ENCODE data around the gene TBC1D22A.

TBC1D22A gene

DNA sequence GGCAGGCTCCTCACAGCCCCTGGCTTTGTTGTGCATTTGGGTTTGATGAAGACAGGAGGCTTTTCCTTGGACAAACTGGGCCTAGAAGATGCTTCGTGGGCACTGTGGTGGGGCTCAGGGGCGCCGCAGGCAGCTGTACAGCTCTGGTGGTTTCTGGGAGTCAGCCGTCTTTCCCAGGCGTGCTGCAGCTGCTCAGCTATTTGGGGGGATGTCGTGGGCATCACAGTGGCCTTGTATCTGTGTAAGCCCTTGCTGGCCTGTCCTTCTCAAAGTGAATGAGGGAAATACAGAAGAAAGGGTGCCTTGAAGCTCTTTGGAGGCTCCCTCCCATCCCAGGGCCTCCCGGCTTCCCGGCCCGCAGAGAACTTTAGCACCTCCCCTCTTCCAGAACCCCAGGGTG is 89.5 kb downstream of the TBC1D22A start:
- H3K4me1 Mint-ChIP-seq, result peaks cover 29 to 41% of the 10 kb centered on the region in 2 donors
- no peak overlapping the region for H3K4me3 Mint-ChIP-seq
- no peak overlapping the region for H3K27ac Mint-ChIP-seq
- H3K9me3 Mint-ChIP-seq, result no peaks in the 10 kb centered on the region
- ATAC-seq (replicated peaks) (no peak), DNase-seq (no peak)
- no peaks in the 10 kb centered on the region for H3K27me3 Mint-ChIP-seq
- peaks cover 44 to 59% of the 10 kb centered on the region in 2 donors for H3K36me3 Mint-ChIP-seq

DNA sequence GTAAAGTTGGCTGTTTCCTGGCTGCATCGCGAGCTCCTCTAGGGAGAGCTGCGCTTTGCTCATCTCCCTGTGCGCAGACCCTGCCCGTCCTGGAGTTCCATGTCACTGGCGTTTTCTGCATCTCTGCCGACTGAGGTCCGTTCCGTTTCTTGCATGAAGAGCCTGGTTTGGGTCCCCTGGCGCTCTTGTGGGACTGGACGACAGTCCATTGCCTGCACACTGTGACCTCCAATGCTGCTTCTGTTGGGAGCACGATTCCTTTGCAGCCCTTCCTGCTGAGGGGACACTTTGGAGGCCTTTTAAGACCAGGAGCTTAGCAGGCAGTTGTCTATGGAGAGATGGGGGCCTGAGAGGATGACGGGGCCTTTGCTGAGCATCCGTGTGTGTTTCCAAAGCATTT is 90.3 kb downstream of the TBC1D22A start:
- no peak for ATAC-seq (replicated peaks)
- Mint-ChIP-seq H3K27ac (no peak overlapping the region), H3K27me3 (no peaks in the 10 kb centered on the region), H3K4me1 (peaks cover 27 to 33% of the 10 kb centered on the region in 2 donors), H3K36me3 (peaks cover 47 to 52% of the 10 kb centered on the region in 2 donors), H3K9me3 (no peaks in the 10 kb centered on the region), H3K4me3 (no peak overlapping the region)
- DNase-seq, result no peak

- no peaks in the 10 kb centered on the region for H3K9me3 Mint-ChIP-seq
- H3K27ac Mint-ChIP-seq, result peak overlapping the region; percentile 15
- no peak overlapping the region for H3K4me3 Mint-ChIP-seq
- no peaks in the 10 kb centered on the region for H3K27me3 Mint-ChIP-seq
- ATAC-seq (replicated peaks) (no peak), DNase-seq (no peak)
- peaks cover 27 to 33% of the 10 kb centered on the region in 2 donors for H3K4me1 Mint-ChIP-seq
- H3K36me3 Mint-ChIP-seq, result peaks cover 50 to 53% of the 10 kb centered on the region in 2 donors
Observed at GRCh38 chr22:46853191-46853590, 90.7 kb downstream of the TBC1D22A start.

- Mint-ChIP-seq H3K4me1 (peaks cover 25 to 33% of the 10 kb centered on the region in 2 donors), H3K36me3 (peaks cover 44 to 48% of the 10 kb centered on the region in 2 donors), H3K27me3 (no peaks in the 10 kb centered on the region), H3K27ac (peak overlapping the region; percentile 7), H3K4me3 (no peak overlapping the region), H3K9me3 (no peaks in the 10 kb centered on the region)
- ATAC-seq (replicated peaks) (no peak), DNase-seq (no peak)
Observed at GRCh38 chr22:46854125-46854870, 91.8 kb downstream of the TBC1D22A start.

GRCh38 chr22:46855681-46856080 is 93.2 kb downstream of the TBC1D22A start:
- H3K27ac Mint-ChIP-seq, result no peak overlapping the region

GRCh38 chr22:46856661-46857060 is 94.2 kb downstream of the TBC1D22A start:
- no peaks in the 10 kb centered on the region for H3K27me3 Mint-ChIP-seq
- no peaks in the 10 kb centered on the region for H3K9me3 Mint-ChIP-seq
- no peak overlapping the region for H3K4me3 Mint-ChIP-seq
- peaks cover 27 to 28% of the 10 kb centered on the region in 2 donors for H3K36me3 Mint-ChIP-seq
- peaks cover 27 to 46% of the 10 kb centered on the region in 2 donors for H3K4me1 Mint-ChIP-seq
- H3K27ac Mint-ChIP-seq, result no peak overlapping the region
- ATAC-seq (replicated peaks), result no peak
- no peak for DNase-seq

More at GRCh38 chr22:46855681-46856080, 93.2 kb downstream of the TBC1D22A start:
- Mint-ChIP-seq H3K9me3 (no peaks in the 10 kb centered on the region), H3K4me1 (peaks cover 25 to 36% of the 10 kb centered on the region in 2 donors), H3K27me3 (no peaks in the 10 kb centered on the region), H3K4me3 (no peak overlapping the region), H3K36me3 (peaks cover 33 to 35% of the 10 kb centered on the region in 2 donors)
- no peak for ATAC-seq (replicated peaks)
- DNase-seq, result no peak

- Mint-ChIP-seq H3K27ac (peak overlapping the region; percentile 67), H3K9me3 (no peaks in the 10 kb centered on the region), H3K27me3 (no peaks in the 10 kb centered on the region), H3K4me1 (peaks cover 33 to 53% of the 10 kb centered on the region in 2 donors), H3K4me3 (no peak overlapping the region), H3K36me3 (peaks cover 31 to 32% of the 10 kb centered on the region in 2 donors)
- no peak for DNase-seq
- ATAC-seq (replicated peaks), result no peak
Observed at GRCh38 chr22:46857142-46857884, 94.9 kb downstream of the TBC1D22A start.

GRCh38 chr22:46857885-46858143 is 95.4 kb downstream of the TBC1D22A start:
- Mint-ChIP-seq H3K36me3 (peaks cover 28 to 30% of the 10 kb centered on the region in 2 donors), H3K27ac (no peak overlapping the region)

DNA sequence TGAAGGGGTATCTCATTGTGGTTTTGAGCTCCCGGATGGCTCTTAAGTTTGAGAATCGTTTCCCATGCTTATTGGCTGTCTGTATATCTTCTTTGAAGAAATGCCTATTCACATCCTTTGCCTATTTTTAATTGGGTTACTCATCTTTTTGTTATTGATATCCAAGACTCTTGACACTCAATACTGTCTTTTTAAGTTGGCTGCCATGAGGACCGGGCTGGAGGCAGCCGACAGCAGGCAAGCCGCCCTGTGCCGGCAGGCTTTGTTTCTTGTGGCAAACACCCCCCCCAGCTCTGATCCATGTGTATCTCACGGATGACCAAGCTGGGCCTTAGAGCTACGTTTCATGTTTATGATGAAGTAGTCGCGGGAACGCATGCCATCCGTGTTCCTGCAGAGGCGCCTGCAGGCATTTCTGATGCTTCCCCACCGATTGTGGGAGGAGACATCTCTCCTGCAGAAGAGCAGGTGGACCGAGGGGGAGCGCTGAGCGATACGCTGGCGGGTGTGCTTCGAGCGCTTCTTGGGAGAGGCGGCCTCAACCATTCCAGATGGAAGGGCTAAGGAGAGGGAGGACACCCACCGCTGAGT is 95.8 kb downstream of the TBC1D22A start:
- Mint-ChIP-seq H3K36me3 (peaks cover 29 to 30% of the 10 kb centered on the region in 2 donors), H3K4me3 (no peak overlapping the region), H3K9me3 (no peaks in the 10 kb centered on the region), H3K4me1 (peaks cover 42 to 56% of the 10 kb centered on the region in 2 donors), H3K27me3 (no peaks in the 10 kb centered on the region), H3K27ac (peak overlapping the region; percentile 54)
- DNase-seq, result no peak
- no peak for ATAC-seq (replicated peaks)

More at GRCh38 chr22:46857885-46858143, 95.4 kb downstream of the TBC1D22A start:
- H3K4me3 Mint-ChIP-seq, result no peak overlapping the region
- H3K27me3 Mint-ChIP-seq, result no peaks in the 10 kb centered on the region
- H3K9me3 Mint-ChIP-seq, result no peaks in the 10 kb centered on the region
- DNase-seq, result no peak
- peaks cover 37 to 54% of the 10 kb centered on the region in 2 donors for H3K4me1 Mint-ChIP-seq
- no peak for ATAC-seq (replicated peaks)

DNA sequence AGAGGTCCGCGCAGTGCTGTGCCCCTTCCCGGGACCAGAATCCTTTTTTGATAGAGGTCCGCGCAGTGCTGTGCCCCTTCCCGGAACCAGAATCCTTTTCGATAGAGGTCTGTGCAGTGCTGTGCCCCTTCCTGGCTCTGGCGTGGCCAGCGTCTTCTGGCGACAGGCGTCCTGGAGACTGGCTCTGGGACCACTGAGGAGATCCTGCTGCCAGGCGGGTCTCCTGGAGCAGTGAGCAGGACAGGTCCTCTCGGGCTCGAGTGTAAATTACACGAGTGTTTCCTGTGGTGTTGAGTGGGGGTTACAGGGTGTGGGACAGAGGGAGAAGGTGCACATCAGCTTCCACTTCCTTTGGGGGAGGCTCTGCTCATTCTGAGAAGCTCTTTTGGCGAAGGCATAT is 98.1 kb downstream of the TBC1D22A start:
- peaks cover 37 to 51% of the 10 kb centered on the region in 2 donors for H3K4me1 Mint-ChIP-seq
- no peak for ATAC-seq (replicated peaks)
- H3K9me3 Mint-ChIP-seq, result no peaks in the 10 kb centered on the region
- H3K4me3 Mint-ChIP-seq, result no peak overlapping the region
- H3K36me3 Mint-ChIP-seq, result peaks cover 30 to 32% of the 10 kb centered on the region in 2 donors
- DNase-seq, result no peak
- H3K27me3 Mint-ChIP-seq, result no peaks in the 10 kb centered on the region
- H3K27ac Mint-ChIP-seq, result no peak overlapping the region

- peaks cover 34 to 46% of the 10 kb centered on the region in 2 donors for H3K4me1 Mint-ChIP-seq
- H3K4me3 Mint-ChIP-seq, result peak overlapping the region in 1 of 2 donors; percentile 2
- no peaks in the 10 kb centered on the region for H3K9me3 Mint-ChIP-seq
- no peak for DNase-seq
- H3K27ac Mint-ChIP-seq, result no peak overlapping the region
- peaks cover 32 to 39% of the 10 kb centered on the region in 2 donors for H3K36me3 Mint-ChIP-seq
- ATAC-seq (replicated peaks), result peak in 1 of 2 donors; percentile 11
- no peaks in the 10 kb centered on the region for H3K27me3 Mint-ChIP-seq
Observed at GRCh38 chr22:46861468-46862367, 99.3 kb downstream of the TBC1D22A start.

DNA sequence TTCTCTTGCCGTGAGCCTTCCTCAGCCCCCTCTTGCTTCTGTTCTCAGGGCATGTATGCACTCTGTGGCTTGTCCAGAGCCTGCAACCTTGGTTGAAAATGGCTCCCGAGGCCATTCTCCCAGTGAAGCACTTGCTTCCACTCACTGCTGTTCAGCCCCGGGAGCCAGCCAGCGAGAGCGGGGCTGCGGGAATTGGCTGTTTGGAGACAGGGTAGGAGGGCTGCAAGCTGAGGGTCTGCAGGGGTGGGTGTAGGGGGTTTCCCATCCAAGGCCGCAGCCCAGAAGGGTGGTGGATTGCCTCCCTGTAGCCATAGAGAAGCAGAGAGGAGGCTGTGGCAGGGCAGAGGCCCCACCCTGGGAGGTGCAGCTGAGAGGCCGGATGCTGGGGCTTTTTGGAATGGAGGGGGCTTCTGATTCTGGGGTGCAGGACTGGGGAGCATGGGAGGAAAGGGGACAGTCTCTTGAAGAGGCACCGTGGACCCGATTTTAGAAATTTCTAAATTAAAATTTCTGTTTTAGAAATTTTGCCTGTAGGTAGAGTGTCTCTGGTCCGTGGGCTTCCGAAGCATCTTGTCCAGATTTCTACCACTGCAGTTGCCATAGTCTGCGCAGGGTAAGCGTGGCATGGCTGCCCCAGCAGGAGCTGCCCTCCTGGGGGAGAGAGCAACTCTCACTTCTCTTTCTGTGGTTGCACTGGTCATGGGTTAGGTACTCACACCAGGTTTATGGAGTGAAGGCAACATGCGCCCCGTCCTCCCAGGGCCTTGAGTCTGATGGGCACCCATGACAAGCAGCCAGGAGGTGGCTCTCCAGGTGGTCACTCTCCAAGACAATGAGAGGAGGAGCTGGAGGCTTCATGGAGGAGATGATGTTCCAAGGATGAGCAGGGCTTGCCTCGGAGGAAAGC is 100.2 kb downstream of the TBC1D22A start:
- Mint-ChIP-seq H3K27ac (peak overlapping the region; percentile 79), H3K27me3 (no peaks in the 10 kb centered on the region), H3K36me3 (peaks cover 25 to 49% of the 10 kb centered on the region in 2 donors), H3K4me1 (peaks cover 33 to 46% of the 10 kb centered on the region in 2 donors), H3K9me3 (no peaks in the 10 kb centered on the region), H3K4me3 (peak overlapping the region in 1 of 2 donors; percentile 2)
- ATAC-seq (replicated peaks), result peak; percentile 97 to 98
- DNase-seq, result peak; percentile 24

- no peaks in the 10 kb centered on the region for H3K27me3 Mint-ChIP-seq
- no peak for DNase-seq
- no peaks in the 10 kb centered on the region for H3K9me3 Mint-ChIP-seq
- no peak for ATAC-seq (replicated peaks)
- H3K4me3 Mint-ChIP-seq, result no peak overlapping the region
- H3K27ac Mint-ChIP-seq, result no peak overlapping the region
- H3K36me3 Mint-ChIP-seq, result peaks cover 25 to 51% of the 10 kb centered on the region in 2 donors
- peaks cover 33 to 49% of the 10 kb centered on the region in 2 donors for H3K4me1 Mint-ChIP-seq
Observed at GRCh38 chr22:46863794-46864193, 101.3 kb downstream of the TBC1D22A start.
